Measurements from ENCODE around the gene GRM7. TPM values are rescaled to one million over a fixed set of nuclear protein-coding genes. Genes with fewer than 3 reads are reported as not detected.

GRM7 gene
- total RNA-seq, 1 experiment from 2014 or later = not detected

DNA sequence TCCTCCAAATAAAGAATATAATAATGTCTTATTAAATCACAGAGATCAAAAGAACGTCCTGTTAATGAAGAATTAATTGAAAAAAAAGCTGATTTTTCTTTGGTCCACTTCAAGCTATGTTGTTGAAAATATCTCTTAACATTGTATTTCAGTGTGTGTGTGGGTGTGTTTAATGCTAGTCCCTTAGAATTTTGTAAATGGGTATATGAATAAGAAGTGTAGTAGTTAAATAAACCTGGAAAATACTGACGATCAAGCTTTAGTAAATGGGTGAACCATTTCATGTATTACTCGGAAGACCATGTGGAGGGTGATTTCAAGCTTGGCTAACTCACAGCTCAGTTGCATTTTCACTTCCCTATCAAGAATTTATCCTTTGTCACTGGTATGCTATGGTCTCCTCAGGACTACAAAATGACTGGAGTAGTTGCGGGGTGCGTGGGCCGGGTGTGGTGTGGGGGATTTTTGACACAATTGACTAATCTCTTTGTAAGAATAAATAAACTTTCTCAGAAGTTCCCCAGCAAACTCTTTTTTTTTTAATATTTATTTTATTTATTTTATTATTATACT lies 586.4 kb downstream of the GRM7 start:
- no peak overlapping the region for H3K4me2 ChIP-seq (ENCODE audit: low read length)

More for the DNA sequence above, 586.4 kb downstream of the GRM7 start:
- H3K79me2 ChIP-seq (ENCODE audit: insufficient read depth, low read length) = no peaks in the 10 kb centered on the region
- DNase-seq (ENCODE audit: low read depth, low spot score) = no peak
- intact Hi-C loops (cut with micrococcal nuclease) = no loop called here
- H3K4me3 ChIP-seq (replicated peaks in 1 of 2; ENCODE audit: low read depth in 1 of 2, low read length in 2 of 2) = no peak overlapping the region
- H3K9me2 ChIP-seq (ENCODE audit: insufficient read depth) = no peaks in the 10 kb centered on the region
- no peak overlapping the region for H3K9ac ChIP-seq (ENCODE audit: low read length)
- no peaks in the 10 kb centered on the region for H4K20me1 ChIP-seq (ENCODE audit: insufficient read depth)
- H3K27me3 ChIP-seq (ENCODE audit: insufficient read depth, low read length) = no peaks in the 10 kb centered on the region
- no peak overlapping the region for H3K27ac ChIP-seq (ENCODE audit: low read depth, low read length)
- TF ChIP-seq POLR2A (IDR thresholded peaks at IDR 0.05; ENCODE audit: borderline replicate concordance, extremely low read depth, insufficient read depth, insufficient read length) (no peak), ZNF274 (IDR thresholded peaks at IDR 0.05; ENCODE audit: low read depth, low read length) (no peak), SP1 (IDR thresholded peaks at IDR 0.05; ENCODE audit: low read depth) (no peak), EZH2phosphoT487 (IDR thresholded peaks at IDR 0.05; ENCODE audit: borderline replicate concordance) (no peak), JUND (IDR thresholded peaks at IDR 0.05) (no peak), ZFX (IDR thresholded peaks at IDR 0.05) (no peak), SIN3A (IDR thresholded peaks at IDR 0.05; ENCODE audit: low read depth) (no peak), MAX (IDR thresholded peaks at IDR 0.05) (no peak), SRF (IDR thresholded peaks at IDR 0.05; ENCODE audit: low read depth) (no peak), POLR2AphosphoS5 (IDR thresholded peaks at IDR 0.05; ENCODE audit: low read depth, low read length) (no peak), CBX3 (IDR thresholded peaks at IDR 0.05; ENCODE audit: low read depth) (no peak), EZH2 (IDR thresholded peaks at IDR 0.05) (no peak), REST (IDR thresholded peaks at IDR 0.05; ENCODE audit: low read depth) (no peak), ZBTB33 (IDR thresholded peaks at IDR 0.05; ENCODE audit: extremely low read depth, insufficient replicate concordance, low read length) (no peak)
- TF ChIP-seq, protein P1, sequence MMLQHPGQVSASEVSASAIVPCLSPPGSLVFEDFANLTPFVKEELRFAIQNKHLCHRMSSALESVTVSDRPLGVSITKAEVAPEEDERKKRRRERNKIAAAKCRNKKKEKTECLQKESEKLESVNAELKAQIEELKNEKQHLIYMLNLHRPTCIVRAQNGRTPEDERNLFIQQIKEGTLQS (IDR thresholded peaks at IDR 0.05) = no peak
- no peak overlapping the region for H2AFZ ChIP-seq (ENCODE audit: low read depth, low read length, poor library complexity, severe bottlenecking)
- H3K36me3 ChIP-seq (ENCODE audit: control insufficient read depth in 1 of 2, insufficient read depth in 2 of 2, low read length in 2 of 2) = no peaks in the 10 kb centered on the region
- POLR2A ChIA-PET = no interaction called here
- no peaks in the 10 kb centered on the region for H3K4me1 ChIP-seq (ENCODE audit: control insufficient read depth in 1 of 2, insufficient read depth in 2 of 2, low read length in 2 of 2)
- BruUV-seq (replicated peaks) = no TSS peak
- no peaks in the 10 kb centered on the region for H3K9me3 ChIP-seq (ENCODE audit: control insufficient read depth in 1 of 2, insufficient read depth in 1 of 2, low read depth in 1 of 2, low read length in 2 of 2)
- CTCF ChIA-PET = no interaction called here
- ATAC-seq = no peak
- RAD21 ChIA-PET (ENCODE audit: low non-redundant PET in 1 of 2, low total read pairs in 2 of 2, uncharacterized antibody in 2 of 2, unreplicated experiment in 2 of 2) = no interaction called here
